NCI-H748 (cell line): ENCODE measurements around the gene FUBP3.

Source experiments
- DNase-seq: peaks from one replicate; lab custom pipeline; 2025; ENCODE audit not compliant: unreplicated experiment; lab: John Stamatoyannopoulos, UW

Gene FUBP3

DNA sequence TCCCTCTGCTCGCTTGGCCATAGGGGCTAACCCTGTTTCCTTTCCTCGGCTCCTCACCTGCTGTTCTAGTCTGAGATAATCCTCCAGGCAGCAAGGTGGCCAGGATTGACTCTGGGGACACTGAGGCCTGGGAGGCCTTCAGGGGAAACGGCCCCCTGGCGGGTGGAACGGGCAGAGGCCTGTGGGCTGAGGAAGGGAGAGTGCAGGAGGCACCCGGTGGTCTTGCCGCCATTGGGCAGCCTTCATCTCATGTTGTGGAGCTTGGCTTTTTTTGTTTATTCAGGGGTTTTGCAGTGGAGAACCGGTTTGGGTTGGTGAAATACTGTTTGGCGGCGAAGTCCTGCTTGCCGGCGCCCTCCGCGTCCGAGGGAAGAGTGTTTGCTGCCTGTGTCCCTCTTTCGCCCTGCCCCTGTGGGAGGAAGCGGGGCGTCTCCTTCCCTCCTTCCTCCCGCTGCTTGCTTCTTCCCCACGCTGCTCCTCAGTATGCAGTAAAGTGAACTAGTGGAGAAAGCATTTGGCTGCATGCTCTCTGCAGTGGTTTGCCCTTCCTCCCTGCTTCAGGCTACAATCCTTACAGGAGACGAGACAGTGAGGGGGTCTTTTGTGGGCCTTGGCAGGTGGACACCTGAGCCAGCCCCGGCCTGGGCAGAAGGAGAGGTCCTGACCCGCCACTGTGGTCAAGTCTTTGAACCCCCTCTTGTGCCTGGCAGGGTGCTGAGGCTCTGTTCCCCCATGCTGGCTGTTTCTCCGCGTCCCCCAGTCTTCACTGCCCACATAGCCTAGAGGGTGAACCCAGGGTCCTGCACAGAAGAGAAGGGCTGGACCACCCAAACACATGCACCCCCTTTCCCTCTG, 54.2 kb downstream of the FUBP3 start:
- DNase-seq = no peak

DNA sequence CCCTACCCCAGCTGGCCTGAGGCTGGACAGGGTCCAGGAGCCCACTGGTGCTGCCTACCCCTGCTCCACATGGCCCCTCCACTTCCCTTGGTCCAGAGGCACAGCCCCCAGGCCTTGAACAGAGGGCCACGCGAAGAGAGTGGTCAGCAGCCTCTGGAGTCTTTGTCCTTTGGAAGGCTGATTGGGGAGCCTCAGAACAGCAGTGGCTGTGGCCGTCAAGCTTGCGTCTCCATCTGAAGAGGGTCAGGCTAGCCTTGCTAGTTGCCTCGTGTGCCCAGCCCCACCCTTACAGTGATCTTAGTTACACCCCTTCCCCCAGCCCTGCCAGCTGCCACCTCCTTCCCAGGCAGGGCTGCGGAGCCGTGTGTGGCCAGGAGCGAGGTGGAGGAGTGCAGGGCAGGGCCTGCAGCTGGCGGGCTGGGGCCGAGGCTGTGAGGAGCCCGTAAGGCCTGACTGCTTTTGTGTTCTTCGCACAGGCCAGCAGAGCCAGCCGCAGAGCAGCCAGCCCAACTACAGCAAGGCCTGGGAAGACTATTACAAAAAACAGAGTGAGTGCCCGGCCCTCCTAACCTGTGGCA, 54.9 kb downstream of the FUBP3 start:
- no peak for DNase-seq

DNA sequence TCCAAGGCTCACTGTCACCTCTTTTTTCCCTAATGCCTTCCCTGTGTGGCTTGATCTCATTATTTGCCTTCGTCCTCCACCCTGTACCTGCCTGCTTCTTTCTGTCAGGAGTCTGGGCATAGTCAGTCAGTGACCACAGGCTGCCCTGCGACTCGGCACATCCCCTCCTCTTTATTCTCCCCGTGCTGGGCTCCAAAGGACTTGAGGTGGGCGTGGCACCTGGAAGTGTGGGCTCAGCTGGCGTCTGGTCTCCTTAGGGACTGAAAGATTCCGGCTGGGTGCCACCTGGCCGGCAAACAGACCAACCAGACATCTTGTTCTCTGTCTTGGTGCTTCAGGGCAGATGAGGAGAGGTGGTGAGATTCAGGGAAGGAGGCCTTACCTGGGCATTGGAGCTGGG, 55.4 kb downstream of the FUBP3 start:
- DNase-seq = no peak

DNA sequence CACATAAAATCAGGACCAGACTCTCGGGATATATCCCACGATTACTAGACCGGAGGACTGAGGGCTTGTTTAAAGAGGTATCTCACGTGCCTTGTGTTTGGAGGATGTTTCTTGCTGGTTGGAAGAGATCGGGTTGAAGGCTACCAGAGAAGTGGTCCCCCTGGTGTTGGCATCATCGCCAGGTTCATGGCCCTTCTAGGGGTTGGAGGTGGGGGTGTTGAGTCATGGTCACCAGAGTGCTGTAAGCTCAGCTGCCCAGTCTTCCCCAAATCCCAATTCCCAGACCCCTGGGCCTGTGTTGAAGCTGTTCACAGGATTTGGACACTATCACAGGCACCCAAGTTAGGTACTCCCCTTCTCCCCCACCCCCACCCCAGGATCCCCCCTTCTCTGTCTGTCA, 55.9 kb downstream of the FUBP3 start:
- no peak for DNase-seq

GRCh38 chr9:130635721-130636647, 56.6 kb downstream of the FUBP3 start:
- no peak for DNase-seq

- no peak for DNase-seq
Measured at GRCh38 chr9:130636648-130637020, 57.3 kb downstream of the FUBP3 start.

DNA sequence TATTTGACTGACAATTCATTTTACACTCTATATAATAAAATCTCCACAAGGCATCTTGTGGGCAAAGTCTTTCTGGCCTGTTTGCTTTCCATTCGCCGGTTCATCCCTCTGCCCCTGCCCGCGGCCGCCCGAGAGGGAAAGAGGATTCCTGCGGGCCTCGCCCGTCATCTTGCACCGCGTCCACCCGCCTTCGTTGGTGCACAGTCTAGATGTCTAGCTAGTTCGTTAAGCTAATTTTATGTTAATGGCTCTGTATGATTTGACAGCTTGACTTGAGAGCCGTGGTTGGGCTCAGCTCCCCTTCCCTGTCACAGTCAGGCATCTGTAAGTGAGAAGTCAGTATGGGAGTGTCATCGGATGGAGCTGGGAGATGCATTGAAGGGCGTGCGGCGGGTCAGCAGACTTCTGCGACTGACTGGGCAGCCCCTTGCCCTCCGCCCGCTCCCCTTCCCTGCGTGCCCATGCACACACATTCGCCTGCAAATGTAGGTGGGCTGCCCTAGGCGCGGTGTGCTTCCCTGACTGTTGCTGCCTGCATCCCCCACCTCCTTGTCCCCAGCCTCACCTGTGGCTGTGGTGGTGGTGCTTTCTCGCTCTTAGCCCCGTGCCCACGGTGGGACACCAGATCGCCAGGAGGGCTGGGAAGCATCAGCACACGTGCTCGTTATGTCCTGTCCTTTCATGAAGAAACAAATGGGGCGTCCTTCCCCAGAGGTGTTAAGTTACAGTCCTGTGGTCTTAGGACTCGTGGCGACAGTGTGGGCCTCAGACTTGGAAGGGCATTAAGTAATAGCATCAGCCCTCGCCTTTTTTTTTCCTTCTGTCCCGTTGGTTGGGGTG, 59.1 kb downstream of the FUBP3 start:
- DNase-seq = no peak

DNA sequence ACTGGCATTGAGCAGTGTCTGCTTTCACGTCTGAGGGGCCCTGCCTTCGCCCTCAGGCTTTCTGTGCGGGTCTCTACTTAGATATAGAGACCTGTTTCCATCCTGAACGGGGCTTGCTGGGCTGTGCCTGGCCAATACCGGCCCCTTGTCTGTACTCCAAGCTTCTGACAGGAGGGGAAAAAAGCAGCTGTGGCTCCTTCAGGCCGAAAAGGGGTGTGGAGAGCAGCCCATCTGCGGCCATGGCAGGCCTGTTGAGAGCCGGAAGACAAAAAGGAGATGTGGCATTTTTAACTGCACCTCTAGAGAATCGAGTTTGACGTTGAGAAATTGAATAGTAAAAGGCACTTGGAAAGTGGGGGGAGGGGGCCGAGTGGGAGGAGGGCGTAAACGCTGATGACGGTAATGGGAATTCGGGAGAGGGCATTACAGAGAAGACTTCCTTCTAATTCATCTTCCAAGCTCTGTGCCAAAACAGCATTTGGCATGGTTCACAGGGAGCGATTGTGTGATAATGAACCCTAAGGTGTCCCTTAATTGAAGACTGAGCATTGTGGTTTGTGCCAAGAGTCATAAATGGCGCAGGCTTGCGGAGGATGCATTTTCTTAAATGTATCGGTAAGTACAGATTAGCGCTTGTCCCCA, 59.9 kb downstream of the FUBP3 start:
- peak; percentile 37 for DNase-seq

DNA sequence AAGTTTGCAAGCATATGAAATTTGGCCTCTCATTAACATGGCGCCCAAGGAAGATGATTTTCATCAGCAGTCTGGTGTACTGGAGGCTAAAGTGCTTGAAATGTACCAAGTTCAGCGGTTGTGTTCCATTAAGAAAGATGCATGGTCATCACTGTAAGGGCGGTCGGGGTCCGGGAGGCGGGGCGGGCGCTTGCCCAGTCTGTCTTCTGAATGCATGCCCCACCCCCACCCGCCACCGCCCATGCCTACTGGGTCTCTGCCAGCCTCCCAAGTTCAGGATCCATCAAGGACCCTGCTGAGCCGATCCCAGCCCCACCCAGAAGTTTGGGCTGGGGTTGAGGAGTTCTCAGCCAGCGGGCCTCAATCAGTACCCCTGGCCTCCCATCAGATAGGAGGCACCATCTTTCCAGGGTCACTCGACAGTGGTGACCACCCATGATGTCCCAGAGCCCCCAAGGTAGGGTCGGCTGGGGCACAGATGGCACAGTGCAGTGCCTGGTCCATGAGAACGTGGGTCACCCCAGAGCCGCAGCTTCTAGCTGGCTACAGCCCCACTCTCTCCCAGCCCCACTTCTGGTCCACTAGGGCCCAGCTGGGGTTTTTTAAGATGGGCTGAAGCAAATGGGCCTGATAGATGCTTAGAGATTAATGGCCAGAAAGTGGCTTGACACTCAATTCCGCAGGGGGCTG, 60.6 kb downstream of the FUBP3 start:
- no peak for DNase-seq

DNA sequence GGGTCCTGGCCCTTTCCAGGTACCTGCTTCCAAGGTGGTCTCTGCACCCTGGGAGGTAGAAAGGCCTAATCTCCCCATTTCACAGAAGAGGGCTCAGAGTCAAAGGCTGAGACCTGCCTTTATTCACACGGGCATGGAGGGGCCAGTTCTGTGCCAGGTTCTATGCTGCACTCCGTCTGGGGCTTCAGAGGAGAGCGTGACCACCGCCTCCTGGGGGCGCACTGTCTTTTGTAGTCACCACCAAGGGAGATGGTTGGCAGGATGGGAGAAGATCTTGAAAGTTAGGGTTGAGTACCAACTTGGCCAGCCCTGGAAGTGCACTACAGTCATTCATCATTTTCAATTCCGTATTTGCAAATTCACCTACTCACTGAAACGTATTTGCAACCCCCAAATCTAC, 61.3 kb downstream of the FUBP3 start:
- DNase-seq = no peak

- DNase-seq = no peak
Measured at GRCh38 chr9:130642926-130643325, 63.5 kb downstream of the FUBP3 start.

GRCh38 chr9:130651221-130651620, 71.8 kb downstream of the FUBP3 start:
- DNase-seq = no peak

DNA sequence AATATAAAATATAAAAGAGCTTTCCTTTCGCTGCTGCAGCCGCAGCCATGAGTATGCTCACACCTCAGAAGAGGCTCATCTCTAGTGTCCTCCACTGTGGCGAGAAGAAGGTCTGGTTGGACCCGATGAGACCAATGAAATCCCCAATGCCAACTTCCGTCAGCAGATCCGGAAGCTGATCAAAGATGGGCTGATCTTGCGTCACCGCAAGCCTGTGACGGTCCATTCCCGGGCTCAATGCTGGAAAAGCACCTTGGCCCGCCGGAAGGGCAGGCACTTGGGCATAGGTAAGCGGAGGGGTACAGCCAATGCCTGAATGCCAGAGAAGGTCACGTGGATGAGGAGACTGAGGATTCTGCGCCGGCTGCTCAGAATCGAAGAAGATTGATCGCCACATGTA, 72.4 kb downstream of the FUBP3 start:
- DNase-seq = no peak

DNA sequence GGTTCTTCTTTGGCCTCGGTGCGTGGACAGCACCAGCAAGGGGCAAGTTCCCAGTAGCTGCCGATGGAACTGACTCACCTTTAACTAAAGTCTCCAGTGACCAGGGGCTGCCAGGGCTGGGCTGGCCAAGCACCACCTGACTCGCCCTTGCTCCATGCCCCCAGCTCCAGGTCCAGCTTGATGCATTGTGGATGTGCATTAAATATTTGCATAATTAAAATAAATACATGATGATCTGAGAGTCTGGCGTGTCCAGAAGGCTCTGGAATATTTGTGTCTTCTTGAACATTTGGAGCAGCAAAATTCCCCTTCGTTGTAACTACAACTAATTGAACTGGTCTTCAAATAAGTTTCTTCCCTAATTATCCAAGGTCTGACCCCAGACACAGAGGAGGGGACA, 75.5 kb downstream of the FUBP3 start:
- DNase-seq = no peak

DNA sequence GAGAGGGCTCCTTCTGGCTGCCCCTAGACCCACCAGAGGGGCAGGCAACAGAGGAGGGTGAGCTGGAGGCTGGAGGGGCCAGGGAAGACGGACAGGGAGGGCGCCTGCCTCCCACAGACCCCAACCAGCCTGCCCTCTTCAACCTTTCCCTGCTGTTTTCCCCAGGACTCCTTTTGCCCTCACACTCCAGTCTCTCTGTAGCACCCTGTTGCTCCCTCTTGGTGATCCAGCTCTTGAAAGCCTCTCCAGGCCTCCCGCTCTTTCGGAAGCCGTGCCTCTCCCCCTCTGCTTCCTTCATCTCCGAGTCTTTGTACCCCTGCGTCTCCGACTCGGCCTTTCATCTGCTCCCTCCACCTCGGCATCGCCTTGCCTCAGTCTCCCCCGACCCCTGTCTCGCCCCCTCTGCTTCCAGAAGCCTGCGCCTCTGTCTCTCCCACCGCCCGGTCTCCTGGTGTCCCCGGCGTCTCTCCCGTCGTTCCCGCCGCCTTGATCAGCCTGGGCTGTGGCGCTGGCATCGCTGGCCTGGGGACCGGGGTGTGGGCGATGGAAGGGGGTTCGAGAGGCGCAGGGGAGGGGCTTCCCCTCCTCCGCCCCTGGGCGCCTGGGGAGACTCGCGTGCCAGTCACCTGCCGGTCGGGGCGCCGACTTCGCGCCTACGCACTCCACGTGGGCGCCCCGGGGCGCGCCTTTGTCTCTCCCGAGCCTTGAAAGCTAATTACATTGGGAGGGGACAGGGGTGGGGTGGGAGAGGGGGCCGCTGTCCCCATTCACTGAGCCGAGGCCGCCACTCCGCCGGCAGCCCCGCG, 79.7 kb downstream of the FUBP3 start:
- DNase-seq = peak; percentile 27

DNA sequence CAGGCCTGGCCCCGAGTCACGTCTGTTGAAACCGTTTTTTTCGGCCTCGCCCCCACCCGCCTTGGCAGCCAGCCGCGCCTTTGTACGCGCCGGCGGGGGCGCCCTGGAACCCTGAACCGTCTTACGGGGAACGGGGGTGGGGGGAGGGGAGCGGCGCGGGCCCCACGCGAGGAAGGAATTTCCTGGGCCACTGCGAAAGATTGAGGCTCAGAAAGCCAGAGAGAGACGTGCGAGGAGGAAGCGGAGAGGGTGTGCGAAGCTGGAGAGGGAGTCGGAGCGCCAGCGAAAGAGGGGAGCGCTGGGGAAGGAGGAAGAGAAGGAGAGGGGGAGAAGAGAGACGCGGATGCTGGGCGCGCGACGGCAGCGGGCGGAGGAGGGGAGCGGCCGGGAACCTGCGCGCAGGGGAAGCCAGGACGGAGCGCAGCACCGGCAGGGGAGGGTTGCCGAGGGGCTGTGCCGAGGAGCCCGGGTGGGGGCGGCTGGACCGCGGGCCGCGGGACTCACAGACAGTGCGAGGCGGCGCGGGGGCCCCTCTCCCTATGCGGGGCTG, 80.4 kb downstream of the FUBP3 start:
- DNase-seq = peak; percentile 51

GRCh38 chr9:130660326-130660682, 80.9 kb downstream of the FUBP3 start:
- DNase-seq = peak; percentile 40

DNA sequence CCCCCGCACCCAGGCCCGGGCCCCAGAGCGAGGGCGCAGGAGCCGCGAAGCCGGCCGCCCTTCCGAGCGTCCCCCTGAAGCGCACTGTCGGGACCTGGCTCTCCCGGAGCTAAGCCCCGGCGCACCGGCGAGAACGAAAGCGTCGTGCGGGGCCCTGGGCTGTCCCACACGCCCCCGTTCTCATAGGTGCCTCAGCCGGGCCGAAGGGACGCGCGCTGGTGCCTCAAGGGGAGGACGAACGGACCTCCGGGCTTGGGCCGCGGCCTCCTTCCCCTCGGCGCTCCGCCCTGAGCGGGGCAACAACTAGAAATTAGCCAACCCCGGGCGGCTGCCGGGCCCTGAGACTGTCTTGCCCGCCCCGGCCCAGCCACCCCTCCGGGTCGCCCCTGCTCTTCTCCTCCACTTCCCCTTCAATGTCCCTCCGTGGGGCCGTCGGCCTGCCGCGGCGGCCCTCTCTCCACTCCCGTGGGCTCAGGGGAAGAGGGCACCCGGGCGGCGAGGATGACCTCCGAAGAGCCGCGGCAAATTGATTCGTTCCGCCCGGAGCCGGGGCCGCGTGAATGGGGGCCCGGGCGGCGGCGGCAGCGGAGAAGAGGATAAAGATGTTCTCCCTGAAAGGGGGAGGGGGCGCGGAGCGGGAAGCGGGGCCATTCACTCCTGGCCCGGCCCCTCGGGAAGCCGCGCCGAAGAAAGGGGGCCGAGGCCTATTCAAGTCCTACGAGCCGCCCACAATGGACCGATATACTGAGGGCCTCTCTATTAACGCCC, 81.5 kb downstream of the FUBP3 start:
- peak; percentile 29 for DNase-seq
